ENCODE results near the gene CBLN3. TPM values are rescaled to one million over a fixed set of nuclear protein-coding genes. Genes with fewer than 3 reads are reported as not detected.

Gene CBLN3
- polyA plus RNA-seq, 2 of the 4 experiments (the other 2 are of a cell fraction), result 1.1 to 1.3 TPM

DNA sequence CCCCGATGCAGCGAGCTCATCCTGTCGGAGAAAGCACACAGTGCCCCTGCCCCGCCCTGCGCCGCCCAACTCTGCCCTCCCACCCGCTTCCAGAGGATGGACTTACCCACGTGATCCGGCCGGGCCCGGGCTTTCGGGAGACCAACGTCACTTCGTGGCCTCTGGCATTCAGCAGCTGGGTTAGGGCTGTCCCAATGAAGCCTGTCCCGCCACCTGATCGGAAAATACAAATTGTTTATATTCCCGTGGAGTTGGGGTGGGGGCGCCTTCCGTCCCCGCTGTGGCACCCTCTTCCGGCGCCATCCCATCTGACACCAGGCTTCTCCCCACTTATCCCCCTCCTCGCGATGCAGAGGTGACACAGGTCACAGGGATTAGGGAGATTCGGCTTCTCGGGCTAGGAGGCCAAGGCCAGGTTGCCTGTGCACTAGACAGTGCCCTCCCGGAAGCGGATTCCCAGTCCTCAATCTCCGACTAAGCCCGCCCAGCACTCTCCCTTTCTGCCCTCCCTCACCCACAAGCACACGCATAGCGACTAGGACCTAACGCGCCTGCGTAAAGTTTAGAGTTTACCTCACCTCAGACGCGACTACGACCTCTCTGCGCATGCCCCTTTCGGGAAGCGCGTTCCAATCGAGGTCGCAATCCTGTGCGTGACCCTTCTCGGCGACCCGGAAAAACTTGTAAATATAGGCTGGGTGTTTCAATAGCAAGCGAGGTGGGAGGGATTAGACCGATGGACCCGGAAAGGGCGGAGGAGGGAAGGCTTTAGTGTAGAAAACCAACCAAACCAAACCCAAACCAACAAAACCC is 13.0 kb upstream of the CBLN3 start, which contains the start of gene SDR39U1 (continued):
- no peak for TF ChIP-seq ELK1 (IDR thresholded peaks at IDR 0.05; ENCODE audit: low read depth, low read length)
- TF ChIP-seq PHF8 (IDR thresholded peaks at IDR 0.05; ENCODE audit: borderline replicate concordance, low read depth), result peak; percentile 67; the same call in 1 of the 2 replicates
- no peak for TF ChIP-seq KDM5A (IDR thresholded peaks at IDR 0.05)
- TF ChIP-seq, protein P1, sequence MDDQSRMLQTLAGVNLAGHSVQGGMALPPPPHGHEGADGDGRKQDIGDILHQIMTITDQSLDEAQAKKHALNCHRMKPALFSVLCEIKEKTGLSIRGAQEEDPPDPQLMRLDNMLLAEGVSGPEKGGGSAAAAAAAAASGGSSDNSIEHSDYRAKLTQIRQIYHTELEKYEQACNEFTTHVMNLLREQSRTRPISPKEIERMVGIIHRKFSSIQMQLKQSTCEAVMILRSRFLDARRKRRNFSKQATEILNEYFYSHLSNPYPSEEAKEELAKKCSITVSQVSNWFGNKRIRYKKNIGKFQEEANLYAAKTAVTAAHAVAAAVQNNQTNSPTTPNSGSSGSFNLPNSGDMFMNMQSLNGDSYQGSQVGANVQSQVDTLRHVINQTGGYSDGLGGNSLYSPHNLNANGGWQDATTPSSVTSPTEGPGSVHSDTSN (IDR thresholded peaks at IDR 0.05), result no peak
- 0 out of 2 replicates have a peak, but pooled peaks have one; percentile 31 for TF ChIP-seq MYC (IDR thresholded peaks at IDR 0.05; ENCODE audit: borderline replicate concordance, low read length)
- no peak for TF ChIP-seq FOSL2 (IDR thresholded peaks at IDR 0.05)
- TF ChIP-seq FOSL2 (CRISPR knock-in tag; IDR thresholded peaks at IDR 0.05), result no peak
- no peak for TF ChIP-seq HES2 (IDR thresholded peaks at IDR 0.05)
- no peak for TF ChIP-seq HOXA7 (CRISPR knock-in tag; IDR thresholded peaks at IDR 0.05)
- TF ChIP-seq ZC3H11A (IDR thresholded peaks at IDR 0.05), result no peak
- TF ChIP-seq SREBF2 (IDR thresholded peaks at IDR 0.05), result no peak
- no peak for TF ChIP-seq SMC3 (IDR thresholded peaks at IDR 0.05)
- no peak for TF ChIP-seq CHD2 (IDR thresholded peaks at IDR 0.05; ENCODE audit: low read length, partially characterized antibody)
- TF ChIP-seq, protein P2, sequence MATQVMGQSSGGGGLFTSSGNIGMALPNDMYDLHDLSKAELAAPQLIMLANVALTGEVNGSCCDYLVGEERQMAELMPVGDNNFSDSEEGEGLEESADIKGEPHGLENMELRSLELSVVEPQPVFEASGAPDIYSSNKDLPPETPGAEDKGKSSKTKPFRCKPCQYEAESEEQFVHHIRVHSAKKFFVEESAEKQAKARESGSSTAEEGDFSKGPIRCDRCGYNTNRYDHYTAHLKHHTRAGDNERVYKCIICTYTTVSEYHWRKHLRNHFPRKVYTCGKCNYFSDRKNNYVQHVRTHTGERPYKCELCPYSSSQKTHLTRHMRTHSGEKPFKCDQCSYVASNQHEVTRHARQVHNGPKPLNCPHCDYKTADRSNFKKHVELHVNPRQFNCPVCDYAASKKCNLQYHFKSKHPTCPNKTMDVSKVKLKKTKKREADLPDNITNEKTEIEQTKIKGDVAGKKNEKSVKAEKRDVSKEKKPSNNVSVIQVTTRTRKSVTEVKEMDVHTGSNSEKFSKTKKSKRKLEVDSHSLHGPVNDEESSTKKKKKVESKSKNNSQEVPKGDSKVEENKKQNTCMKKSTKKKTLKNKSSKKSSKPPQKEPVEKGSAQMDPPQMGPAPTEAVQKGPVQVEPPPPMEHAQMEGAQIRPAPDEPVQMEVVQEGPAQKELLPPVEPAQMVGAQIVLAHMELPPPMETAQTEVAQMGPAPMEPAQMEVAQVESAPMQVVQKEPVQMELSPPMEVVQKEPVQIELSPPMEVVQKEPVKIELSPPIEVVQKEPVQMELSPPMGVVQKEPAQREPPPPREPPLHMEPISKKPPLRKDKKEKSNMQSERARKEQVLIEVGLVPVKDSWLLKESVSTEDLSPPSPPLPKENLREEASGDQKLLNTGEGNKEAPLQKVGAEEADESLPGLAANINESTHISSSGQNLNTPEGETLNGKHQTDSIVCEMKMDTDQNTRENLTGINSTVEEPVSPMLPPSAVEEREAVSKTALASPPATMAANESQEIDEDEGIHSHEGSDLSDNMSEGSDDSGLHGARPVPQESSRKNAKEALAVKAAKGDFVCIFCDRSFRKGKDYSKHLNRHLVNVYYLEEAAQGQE (IDR thresholded peaks at IDR 0.05), result peak; percentile 19
- no peak for TF ChIP-seq NPAS2 (CRISPR knock-in tag; IDR thresholded peaks at IDR 0.05; ENCODE audit: borderline replicate concordance)
- TF ChIP-seq JUNB (IDR thresholded peaks at IDR 0.05), result no peak
- TF ChIP-seq RNF2 (IDR thresholded peaks at IDR 0.05; ENCODE audit: borderline replicate concordance, low read depth), result no peak
- no peak; the same call in 1 of the 2 replicates for TF ChIP-seq POLR2AphosphoS2 (conservative IDR thresholded peaks at IDR 0.05; ENCODE audit: low read length)
- peak; percentile 85 for TF ChIP-seq POLR2A (IDR thresholded peaks at IDR 0.05; ENCODE audit: low read length)
- TF ChIP-seq ZSCAN20 (CRISPR knock-in tag; IDR thresholded peaks at IDR 0.05), result no peak
- TF ChIP-seq MAZ (IDR thresholded peaks at IDR 0.05; ENCODE audit: borderline replicate concordance, low read depth, low read length), result no peak
- TF ChIP-seq RCOR1 (IDR thresholded peaks at IDR 0.05; ENCODE audit: low read depth, low read length), result no peak
- peak in 1 of 2 experiments; percentile 57; a peak in 1 of 4 replicates for TF ChIP-seq CEBPB (IDR thresholded peaks at IDR 0.05)
- TF ChIP-seq CHD4 (IDR thresholded peaks at IDR 0.05; ENCODE audit: borderline replicate concordance), result no peak
- TF ChIP-seq, protein P3, sequence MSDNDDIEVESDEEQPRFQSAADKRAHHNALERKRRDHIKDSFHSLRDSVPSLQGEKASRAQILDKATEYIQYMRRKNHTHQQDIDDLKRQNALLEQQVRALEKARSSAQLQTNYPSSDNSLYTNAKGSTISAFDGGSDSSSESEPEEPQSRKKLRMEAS (IDR thresholded peaks at IDR 0.05), result peak; percentile 85
- no peak for TF ChIP-seq NFE2L2 (conservative IDR thresholded peaks at IDR 0.05; ENCODE audit: low read length)
- TF ChIP-seq ESRRA (IDR thresholded peaks at IDR 0.05; ENCODE audit: borderline replicate concordance, low read length), result no peak
- 0 out of 2 replicates have a peak, but pooled peaks have one; percentile 32 for TF ChIP-seq TFCP2L1 (CRISPR knock-in tag; IDR thresholded peaks at IDR 0.05)
- TF ChIP-seq FOSB (CRISPR knock-in tag; IDR thresholded peaks at IDR 0.05), result peak; percentile 84

Data from A549 (cell line).